HG03521 (cell line): ENCODE measurements around the gene PRDM10.
A peak's percentile ranks its signal among the peaks of the same experiment; 100 is the strongest.
"Not testable (repeated sequence)": the region's sequence is repeated elsewhere in the genome, so short reads cannot be mapped to it uniquely, and the experiment has no call there.

Experiments
- ATAC-seq: cut with Tn5 transposase; IDR thresholded peaks from one replicate; pipeline ENCODE4 v1.9.1; 2021; ENCODE audit warnings: mild to moderate bottlenecking, moderate library complexity; ENCODE audit not compliant: unreplicated experiment

The PRDM10 gene

GRCh38 chr11:129918361-129918760, 84.3 kb downstream of the PRDM10 start:
- no peak for ATAC-seq

GRCh38 chr11:129917231-129917630, 85.4 kb downstream of the PRDM10 start:
- no peak for ATAC-seq

GRCh38 chr11:129911298-129911697, 91.3 kb downstream of the PRDM10 start:
- no peak for ATAC-seq

- no peak for ATAC-seq
These were observed 92.3 kb downstream of the PRDM10 start for GRCh38 chr11:129910360-129910759.

GRCh38 chr11:129905402-129905801, 97.2 kb downstream of the PRDM10 start:
- ATAC-seq, result no peak

- ATAC-seq, result no peak
These were observed 106.6 kb downstream of the PRDM10 start for GRCh38 chr11:129896062-129896461.

GRCh38 chr11:129895126-129896041, 107.3 kb downstream of the PRDM10 start, which contains the start of gene NFRKB:
NFRKB (minus strand) TSS chr11:129895578; CDS start chr11:129892849, 2,729 bp downstream.
- peak; percentile 97 for ATAC-seq

GRCh38 chr11:129894278-129895125, 108.1 kb downstream of the PRDM10 start:
- peak; percentile 12 for ATAC-seq

GRCh38 chr11:129888451-129888850, 114.2 kb downstream of the PRDM10 start:
- ATAC-seq, result no peak

GRCh38 chr11:129885381-129885780, 117.3 kb downstream of the PRDM10 start:
- no peak for ATAC-seq

- ATAC-seq, result no peak
These were observed 118.1 kb downstream of the PRDM10 start for GRCh38 chr11:129884581-129884980.

GRCh38 chr11:129881570-129882170, 121.0 kb downstream of the PRDM10 start:
- ATAC-seq, result no peak

GRCh38 chr11:129880311-129880710, 122.3 kb downstream of the PRDM10 start:
- no peak for ATAC-seq

- ATAC-seq, result no peak
These were observed 130.7 kb downstream of the PRDM10 start for GRCh38 chr11:129871914-129872313.

- not testable (repeated sequence) for ATAC-seq
These were observed 134.0 kb downstream of the PRDM10 start for GRCh38 chr11:129868626-129869025.

- ATAC-seq, result no peak
These were observed 136.3 kb downstream of the PRDM10 start for GRCh38 chr11:129866311-129866710.

GRCh38 chr11:129865701-129866100, 136.9 kb downstream of the PRDM10 start:
- no peak for ATAC-seq

- ATAC-seq, result no peak
These were observed 137.8 kb downstream of the PRDM10 start for GRCh38 chr11:129864811-129865210.

GRCh38 chr11:129861702-129862522, 140.7 kb downstream of the PRDM10 start:
- ATAC-seq, result no peak

GRCh38 chr11:129856036-129856435, 146.6 kb downstream of the PRDM10 start:
- ATAC-seq, result no peak
